Left ventricle myocardium inferior (tissue), 1 donor: ENCODE measurements around the gene ARID1A. TPM values are rescaled to one million over a fixed set of nuclear protein-coding genes. Genes with fewer than 3 reads are reported as not detected.
A peak's percentile ranks its signal among the peaks of the same experiment; 100 is the strongest.

Experiments
- DNase-seq: peaks from one replicate; pipeline ENCODE4 v3.0.0-alpha.2; 2020
- H3K27ac ChIP-seq: fragments of 200-600 bp; replicated peaks from 2 replicates; pipeline ENCODE4 v1.8.0; 2021
- H3K27me3 ChIP-seq: fragments of 200-600 bp; 2 replicates; pipeline ENCODE4 v1.8.0; 2021; ENCODE audit warnings: low read depth
- H3K36me3 ChIP-seq: fragments of 200-600 bp; 2 replicates; pipeline ENCODE4 v1.8.0; 2021
- H3K4me1 ChIP-seq: fragments of 200-600 bp; 2 replicates; pipeline ENCODE4 v1.8.0; 2021
- H3K4me3 ChIP-seq: fragments of 200-600 bp; 2 replicates; pipeline ENCODE4 v1.8.0; 2021; ENCODE audit warnings: mild to moderate bottlenecking, moderate library complexity
- H3K9me3 ChIP-seq: fragments of 200-600 bp; replicated peaks from 2 replicates; pipeline ENCODE4 v1.8.0; 2021
- intact Hi-C: fragments of 100-400 bp; cut with micrococcal nuclease; formaldehyde crosslinking; loops from one replicate; pipeline ENCODE4 v1.11.0; 2022
- total RNA-seq: library from RNA; stranded (reverse); fragmentation: NEBNext Ultra II Directional; extraction: Animal tissue kit (Norgen Biotek cat#: 25700); gene quantifications from one replicate; pipeline ENCODE4 v1.2.1, GENCODE V29; 2021
- TF ChIP-seq, protein P1 (sequence below): fragments of 200-600 bp; IDR thresholded peaks from 2 replicates; pipeline ENCODE4 v1.8.0; 2021; ENCODE audit warnings: antibody characterized with exemption, mild to moderate bottlenecking, borderline replicate concordance
- donor health status: DM: no; HTN: yes; CAD: no; lungs with severe emphysema.

The ARID1A gene
- total RNA-seq, 1 donor from 2014 or later: 31.7 TPM

DNA sequence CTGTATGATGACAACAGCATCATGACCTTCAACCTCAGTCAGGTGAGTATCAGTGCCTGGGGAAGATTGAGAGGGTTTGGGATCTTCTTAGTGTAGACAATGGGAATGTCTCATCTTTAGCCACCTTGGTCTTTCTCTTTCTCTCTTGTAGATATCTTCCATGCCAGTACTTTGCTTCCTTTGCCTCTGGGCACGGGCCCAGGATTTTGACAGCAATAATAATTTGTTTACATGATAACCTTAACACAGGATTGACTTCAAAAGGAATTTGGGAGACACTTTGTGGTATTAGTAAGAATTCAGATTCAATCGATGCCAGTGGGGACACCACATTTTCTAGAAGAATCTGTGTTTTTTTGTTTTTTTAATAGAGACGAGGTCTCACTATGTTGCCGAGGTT is 79.9 kb downstream of the ARID1A start:
- H3K4me3 ChIP-seq: no peak overlapping the region
- peak overlapping the region; percentile 15 for H3K27ac ChIP-seq
- H3K36me3 ChIP-seq: peaks cover 98% of the 10 kb centered on the region
- no peaks in the 10 kb centered on the region for H3K27me3 ChIP-seq
- TF ChIP-seq, protein P1, sequence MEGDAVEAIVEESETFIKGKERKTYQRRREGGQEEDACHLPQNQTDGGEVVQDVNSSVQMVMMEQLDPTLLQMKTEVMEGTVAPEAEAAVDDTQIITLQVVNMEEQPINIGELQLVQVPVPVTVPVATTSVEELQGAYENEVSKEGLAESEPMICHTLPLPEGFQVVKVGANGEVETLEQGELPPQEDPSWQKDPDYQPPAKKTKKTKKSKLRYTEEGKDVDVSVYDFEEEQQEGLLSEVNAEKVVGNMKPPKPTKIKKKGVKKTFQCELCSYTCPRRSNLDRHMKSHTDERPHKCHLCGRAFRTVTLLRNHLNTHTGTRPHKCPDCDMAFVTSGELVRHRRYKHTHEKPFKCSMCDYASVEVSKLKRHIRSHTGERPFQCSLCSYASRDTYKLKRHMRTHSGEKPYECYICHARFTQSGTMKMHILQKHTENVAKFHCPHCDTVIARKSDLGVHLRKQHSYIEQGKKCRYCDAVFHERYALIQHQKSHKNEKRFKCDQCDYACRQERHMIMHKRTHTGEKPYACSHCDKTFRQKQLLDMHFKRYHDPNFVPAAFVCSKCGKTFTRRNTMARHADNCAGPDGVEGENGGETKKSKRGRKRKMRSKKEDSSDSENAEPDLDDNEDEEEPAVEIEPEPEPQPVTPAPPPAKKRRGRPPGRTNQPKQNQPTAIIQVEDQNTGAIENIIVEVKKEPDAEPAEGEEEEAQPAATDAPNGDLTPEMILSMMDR: no peak
- intact Hi-C loops: no loop called here
- no peaks in the 10 kb centered on the region for H3K9me3 ChIP-seq
- H3K4me1 ChIP-seq: peaks cover 43% of the 10 kb centered on the region
- DNase-seq: no peak

DNA sequence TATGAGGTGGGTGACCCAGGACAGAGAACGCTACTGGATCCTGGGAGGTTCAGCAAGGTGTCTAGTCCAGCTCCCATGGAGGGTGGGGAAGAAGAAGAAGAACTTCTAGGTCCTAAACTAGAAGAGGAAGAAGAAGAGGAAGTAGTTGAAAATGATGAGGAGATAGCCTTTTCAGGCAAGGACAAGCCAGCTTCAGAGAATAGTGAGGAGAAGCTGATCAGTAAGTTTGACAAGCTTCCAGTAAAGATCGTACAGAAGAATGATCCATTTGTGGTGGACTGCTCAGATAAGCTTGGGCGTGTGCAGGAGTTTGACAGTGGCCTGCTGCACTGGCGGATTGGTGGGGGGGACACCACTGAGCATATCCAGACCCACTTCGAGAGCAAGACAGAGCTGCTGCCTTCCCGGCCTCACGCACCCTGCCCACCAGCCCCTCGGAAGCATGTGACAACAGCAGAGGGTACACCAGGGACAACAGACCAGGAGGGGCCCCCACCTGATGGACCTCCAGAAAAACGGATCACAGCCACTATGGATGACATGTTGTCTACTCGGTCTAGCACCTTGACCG is 83.4 kb downstream of the ARID1A start:
- TF ChIP-seq, protein P1: no peak
- Histone ChIP-seq H3K27me3 (no peaks in the 10 kb centered on the region), H3K27ac (no peak overlapping the region), H3K9me3 (no peaks in the 10 kb centered on the region), H3K4me1 (peaks cover 61% of the 10 kb centered on the region), H3K4me3 (no peak overlapping the region), H3K36me3 (peaks cover 74% of the 10 kb centered on the region)
- DNase-seq: no peak
- intact Hi-C loops: no loop called here

DNA sequence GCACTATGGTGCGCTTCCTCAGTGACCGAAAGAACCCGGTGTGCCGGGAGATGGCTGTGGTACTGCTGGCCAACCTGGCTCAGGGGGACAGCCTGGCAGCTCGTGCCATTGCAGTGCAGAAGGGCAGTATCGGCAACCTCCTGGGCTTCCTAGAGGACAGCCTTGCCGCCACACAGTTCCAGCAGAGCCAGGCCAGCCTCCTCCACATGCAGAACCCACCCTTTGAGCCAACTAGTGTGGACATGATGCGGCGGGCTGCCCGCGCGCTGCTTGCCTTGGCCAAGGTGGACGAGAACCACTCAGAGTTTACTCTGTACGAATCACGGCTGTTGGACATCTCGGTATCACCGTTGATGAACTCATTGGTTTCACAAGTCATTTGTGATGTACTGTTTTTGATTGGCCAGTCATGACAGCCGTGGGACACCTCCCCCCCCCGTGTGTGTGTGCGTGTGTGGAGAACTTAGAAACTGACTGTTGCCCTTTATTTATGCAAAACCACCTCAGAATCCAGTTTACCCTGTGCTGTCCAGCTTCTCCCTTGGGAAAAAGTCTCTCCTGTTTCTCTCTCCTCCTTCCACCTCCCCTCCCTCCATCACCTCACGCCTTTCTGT is 84.6 kb downstream of the ARID1A start:
- Histone ChIP-seq H3K27ac (no peak overlapping the region), H3K36me3 (peaks cover 61% of the 10 kb centered on the region)

DNA sequence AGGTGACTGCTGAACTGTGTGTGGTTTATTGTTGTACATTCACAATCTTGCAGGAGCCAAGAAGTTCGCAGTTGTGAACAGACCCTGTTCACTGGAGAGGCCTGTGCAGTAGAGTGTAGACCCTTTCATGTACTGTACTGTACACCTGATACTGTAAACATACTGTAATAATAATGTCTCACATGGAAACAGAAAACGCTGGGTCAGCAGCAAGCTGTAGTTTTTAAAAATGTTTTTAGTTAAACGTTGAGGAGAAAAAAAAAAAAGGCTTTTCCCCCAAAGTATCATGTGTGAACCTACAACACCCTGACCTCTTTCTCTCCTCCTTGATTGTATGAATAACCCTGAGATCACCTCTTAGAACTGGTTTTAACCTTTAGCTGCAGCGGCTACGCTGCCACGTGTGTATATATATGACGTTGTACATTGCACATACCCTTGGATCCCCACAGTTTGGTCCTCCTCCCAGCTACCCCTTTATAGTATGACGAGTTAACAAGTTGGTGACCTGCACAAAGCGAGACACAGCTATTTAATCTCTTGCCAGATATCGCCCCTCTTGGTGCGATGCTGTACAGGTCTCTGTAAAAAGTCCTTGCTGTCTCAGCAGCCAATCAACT is 85.5 kb downstream of the ARID1A start:
- no peak for DNase-seq
- Histone ChIP-seq H3K27ac (peak overlapping the region; percentile 18), H3K4me3 (no peak overlapping the region), H3K9me3 (no peaks in the 10 kb centered on the region), H3K36me3 (peaks cover 53% of the 10 kb centered on the region), H3K4me1 (peaks cover 75% of the 10 kb centered on the region), H3K27me3 (no peaks in the 10 kb centered on the region)
- TF ChIP-seq, protein P1: no peak
- intact Hi-C loops: no loop called here

More for the DNA sequence above, 84.6 kb downstream of the ARID1A start:
- Histone ChIP-seq H3K27me3 (no peaks in the 10 kb centered on the region), H3K4me1 (peaks cover 74% of the 10 kb centered on the region), H3K4me3 (no peak overlapping the region), H3K9me3 (no peaks in the 10 kb centered on the region)
- no peak for DNase-seq
- TF ChIP-seq, protein P1: no peak
- intact Hi-C loops: no loop called here

DNA sequence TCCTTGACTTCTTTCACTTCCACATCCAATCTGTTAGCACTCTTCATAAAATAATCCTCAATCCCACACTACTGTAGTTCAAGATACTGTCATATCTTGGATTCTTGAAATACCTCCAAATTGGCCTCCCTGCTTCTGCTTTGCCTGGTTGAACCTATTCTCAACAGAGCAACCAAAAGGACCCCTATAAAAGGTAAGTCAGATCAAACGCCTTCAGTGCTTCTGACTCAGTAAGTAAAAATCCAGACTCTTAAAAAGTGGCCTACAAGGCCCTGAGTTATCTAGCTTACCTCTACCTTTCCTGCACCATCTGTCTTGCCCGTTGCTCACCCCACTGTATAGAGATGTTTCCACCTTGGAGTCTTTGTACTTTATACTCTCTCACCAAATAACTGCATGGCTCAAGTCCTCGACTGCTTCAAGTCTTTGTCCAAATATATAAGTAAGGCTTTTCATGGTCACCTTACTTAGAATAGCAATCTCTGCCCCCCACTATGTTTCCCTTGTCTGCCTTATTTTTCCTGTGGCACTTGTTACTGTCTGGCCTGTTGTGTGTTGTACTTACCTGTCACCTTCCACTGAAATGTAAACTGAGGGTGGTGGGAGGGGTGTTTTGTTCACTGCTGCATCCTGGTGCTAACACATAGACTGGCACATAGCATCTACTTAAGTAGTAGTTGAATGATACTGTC is 86.9 kb downstream of the ARID1A start:
- peaks cover 39% of the 10 kb centered on the region for H3K36me3 ChIP-seq
- H3K4me3 ChIP-seq: no peak overlapping the region
- DNase-seq: no peak
- H3K9me3 ChIP-seq: no peaks in the 10 kb centered on the region
- intact Hi-C loops: no loop called here
- peak overlapping the region; percentile 97 for H3K27ac ChIP-seq
- peaks cover 80% of the 10 kb centered on the region for H3K4me1 ChIP-seq
- TF ChIP-seq, protein P1: no peak
- no peaks in the 10 kb centered on the region for H3K27me3 ChIP-seq
